Testis (tissue), 2 donors: ENCODE data around the gene NUP93.

Experiments
- CTCF ChIP-seq, 3 experiments: fragments of 450-650 bp in 2 of 3; fragments of 200-600 bp in 1 of 3; sonication (generic) in 1 of 3; IDR thresholded peaks; one replicate each; pipeline ENCODE4 v1.5.1; 2016 to 2019; ENCODE audit warnings: antibody characterized with exemption in 3 of 3, mild to moderate bottlenecking in 2 of 3, moderate library complexity in 1 of 3
- POLR2A ChIP-seq: fragments of 450-650 bp; IDR thresholded peaks from one replicate; pipeline ENCODE4 v1.6.1; 2017; ENCODE audit warnings: antibody characterized with exemption, mild to moderate bottlenecking, moderate library complexity

- TF ChIP-seq POLR2A (no peak), CTCF (IDR thresholded peaks at IDR 0.05) (no peak)
These were observed 165.9 kb downstream of the NUP93 start for GRCh38 chr16:56895813-56896212.
